ENCODE results near the gene SLC7A9. TPM values are rescaled to one million over a fixed set of nuclear protein-coding genes. Genes with fewer than 3 reads are reported as not detected.

Gene SLC7A9
- total and polyA plus RNA-seq, 4 donors, result 6.8 to 16.3 (median 9.8) TPM

DNA sequence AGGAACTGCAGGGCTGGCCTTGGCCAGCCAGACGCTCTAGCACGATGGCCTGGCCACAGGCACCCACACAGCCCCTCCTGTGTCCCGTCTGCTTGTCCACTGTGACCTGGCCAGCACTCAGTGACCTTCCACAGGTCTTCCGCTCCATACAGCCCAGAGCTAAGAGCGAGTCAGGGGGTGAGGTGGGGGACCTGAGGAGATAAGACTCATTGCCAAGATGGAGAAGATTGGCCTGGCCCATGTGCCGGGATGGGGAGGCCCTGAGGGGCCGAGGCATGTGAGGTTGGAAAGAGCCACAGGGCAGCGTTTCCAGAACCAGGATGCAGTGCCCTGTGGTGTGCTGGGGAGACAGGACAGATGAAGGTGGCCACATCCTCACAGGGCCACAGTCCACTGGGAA is 10.2 kb upstream of the SLC7A9 start:
- no peaks in the 10 kb centered on the region for H3K27me3 ChIP-seq (ENCODE audit: control insufficient read depth in 4 of 4, insufficient read depth in 4 of 4, low read length in 3 of 4)
- peaks cover 0 to 3% (median 0%) of the 10 kb centered on the region in 4 donors for H3K4me1 ChIP-seq (ENCODE audit: control insufficient read depth in 4 of 4, insufficient read depth in 4 of 4, low read length in 3 of 4)
- no peaks in the 10 kb centered on the region for H3K9me3 ChIP-seq (ENCODE audit: control insufficient read depth in 4 of 4, low read length in 3 of 4)
- no peak for DNase-seq (ENCODE audit: low spot score)
- H3K27ac ChIP-seq (ENCODE audit: low read depth in 1 of 2, low read length in 2 of 2), result no peak overlapping the region
- no peak overlapping the region for H3K4me3 ChIP-seq (ENCODE audit: low read depth in 1 of 3, low read length in 3 of 3)
- H3K9ac ChIP-seq (ENCODE audit: low read depth in 1 of 2, low read length in 2 of 2), result no peak overlapping the region
- TF ChIP-seq, protein P1, sequence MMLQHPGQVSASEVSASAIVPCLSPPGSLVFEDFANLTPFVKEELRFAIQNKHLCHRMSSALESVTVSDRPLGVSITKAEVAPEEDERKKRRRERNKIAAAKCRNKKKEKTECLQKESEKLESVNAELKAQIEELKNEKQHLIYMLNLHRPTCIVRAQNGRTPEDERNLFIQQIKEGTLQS (IDR thresholded peaks at IDR 0.05), result no peak
- TF ChIP-seq, protein P2, sequence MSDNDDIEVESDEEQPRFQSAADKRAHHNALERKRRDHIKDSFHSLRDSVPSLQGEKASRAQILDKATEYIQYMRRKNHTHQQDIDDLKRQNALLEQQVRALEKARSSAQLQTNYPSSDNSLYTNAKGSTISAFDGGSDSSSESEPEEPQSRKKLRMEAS (IDR thresholded peaks at IDR 0.05), result no peak
- TF ChIP-seq YY1 (IDR thresholded peaks at IDR 0.05) (no peak), TAF1 (conservative IDR thresholded peaks at IDR 0.05) (no peak), EGR1 (IDR thresholded peaks at IDR 0.05; ENCODE audit: low read depth in 2 of 2) (no peak), RAD21 (IDR thresholded peaks at IDR 0.05) (no peak), HNF4G (IDR thresholded peaks at IDR 0.05) (no peak), NR2F2 (IDR thresholded peaks at IDR 0.05) (no peak), FOXA1 (IDR thresholded peaks at IDR 0.05) (no peak), FOXA2 (IDR thresholded peaks at IDR 0.05) (no peak), JUND (IDR thresholded peaks at IDR 0.05) (no peak), RXRA (IDR thresholded peaks at IDR 0.05) (no peak), GABPA (IDR thresholded peaks at IDR 0.05 in 1 of 2, conservative IDR thresholded peaks at IDR 0.05 in 1 of 2) (no peak), SP1 (IDR thresholded peaks at IDR 0.05) (no peak), HNF4A (conservative IDR thresholded peaks at IDR 0.05) (no peak)
- TF ChIP-seq, protein P3, sequence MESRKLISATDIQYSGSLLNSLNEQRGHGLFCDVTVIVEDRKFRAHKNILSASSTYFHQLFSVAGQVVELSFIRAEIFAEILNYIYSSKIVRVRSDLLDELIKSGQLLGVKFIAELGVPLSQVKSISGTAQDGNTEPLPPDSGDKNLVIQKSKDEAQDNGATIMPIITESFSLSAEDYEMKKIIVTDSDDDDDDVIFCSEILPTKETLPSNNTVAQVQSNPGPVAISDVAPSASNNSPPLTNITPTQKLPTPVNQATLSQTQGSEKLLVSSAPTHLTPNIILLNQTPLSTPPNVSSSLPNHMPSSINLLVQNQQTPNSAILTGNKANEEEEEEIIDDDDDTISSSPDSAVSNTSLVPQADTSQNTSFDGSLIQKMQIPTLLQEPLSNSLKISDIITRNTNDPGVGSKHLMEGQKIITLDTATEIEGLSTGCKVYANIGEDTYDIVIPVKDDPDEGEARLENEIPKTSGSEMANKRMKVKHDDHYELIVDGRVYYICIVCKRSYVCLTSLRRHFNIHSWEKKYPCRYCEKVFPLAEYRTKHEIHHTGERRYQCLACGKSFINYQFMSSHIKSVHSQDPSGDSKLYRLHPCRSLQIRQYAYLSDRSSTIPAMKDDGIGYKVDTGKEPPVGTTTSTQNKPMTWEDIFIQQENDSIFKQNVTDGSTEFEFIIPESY (IDR thresholded peaks at IDR 0.05), result no peak
- TF ChIP-seq, protein P4, sequence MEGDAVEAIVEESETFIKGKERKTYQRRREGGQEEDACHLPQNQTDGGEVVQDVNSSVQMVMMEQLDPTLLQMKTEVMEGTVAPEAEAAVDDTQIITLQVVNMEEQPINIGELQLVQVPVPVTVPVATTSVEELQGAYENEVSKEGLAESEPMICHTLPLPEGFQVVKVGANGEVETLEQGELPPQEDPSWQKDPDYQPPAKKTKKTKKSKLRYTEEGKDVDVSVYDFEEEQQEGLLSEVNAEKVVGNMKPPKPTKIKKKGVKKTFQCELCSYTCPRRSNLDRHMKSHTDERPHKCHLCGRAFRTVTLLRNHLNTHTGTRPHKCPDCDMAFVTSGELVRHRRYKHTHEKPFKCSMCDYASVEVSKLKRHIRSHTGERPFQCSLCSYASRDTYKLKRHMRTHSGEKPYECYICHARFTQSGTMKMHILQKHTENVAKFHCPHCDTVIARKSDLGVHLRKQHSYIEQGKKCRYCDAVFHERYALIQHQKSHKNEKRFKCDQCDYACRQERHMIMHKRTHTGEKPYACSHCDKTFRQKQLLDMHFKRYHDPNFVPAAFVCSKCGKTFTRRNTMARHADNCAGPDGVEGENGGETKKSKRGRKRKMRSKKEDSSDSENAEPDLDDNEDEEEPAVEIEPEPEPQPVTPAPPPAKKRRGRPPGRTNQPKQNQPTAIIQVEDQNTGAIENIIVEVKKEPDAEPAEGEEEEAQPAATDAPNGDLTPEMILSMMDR (IDR thresholded peaks at IDR 0.05; ENCODE audit: low read depth, low read length, missing input control), result no peak
- TF ChIP-seq, protein P5, sequence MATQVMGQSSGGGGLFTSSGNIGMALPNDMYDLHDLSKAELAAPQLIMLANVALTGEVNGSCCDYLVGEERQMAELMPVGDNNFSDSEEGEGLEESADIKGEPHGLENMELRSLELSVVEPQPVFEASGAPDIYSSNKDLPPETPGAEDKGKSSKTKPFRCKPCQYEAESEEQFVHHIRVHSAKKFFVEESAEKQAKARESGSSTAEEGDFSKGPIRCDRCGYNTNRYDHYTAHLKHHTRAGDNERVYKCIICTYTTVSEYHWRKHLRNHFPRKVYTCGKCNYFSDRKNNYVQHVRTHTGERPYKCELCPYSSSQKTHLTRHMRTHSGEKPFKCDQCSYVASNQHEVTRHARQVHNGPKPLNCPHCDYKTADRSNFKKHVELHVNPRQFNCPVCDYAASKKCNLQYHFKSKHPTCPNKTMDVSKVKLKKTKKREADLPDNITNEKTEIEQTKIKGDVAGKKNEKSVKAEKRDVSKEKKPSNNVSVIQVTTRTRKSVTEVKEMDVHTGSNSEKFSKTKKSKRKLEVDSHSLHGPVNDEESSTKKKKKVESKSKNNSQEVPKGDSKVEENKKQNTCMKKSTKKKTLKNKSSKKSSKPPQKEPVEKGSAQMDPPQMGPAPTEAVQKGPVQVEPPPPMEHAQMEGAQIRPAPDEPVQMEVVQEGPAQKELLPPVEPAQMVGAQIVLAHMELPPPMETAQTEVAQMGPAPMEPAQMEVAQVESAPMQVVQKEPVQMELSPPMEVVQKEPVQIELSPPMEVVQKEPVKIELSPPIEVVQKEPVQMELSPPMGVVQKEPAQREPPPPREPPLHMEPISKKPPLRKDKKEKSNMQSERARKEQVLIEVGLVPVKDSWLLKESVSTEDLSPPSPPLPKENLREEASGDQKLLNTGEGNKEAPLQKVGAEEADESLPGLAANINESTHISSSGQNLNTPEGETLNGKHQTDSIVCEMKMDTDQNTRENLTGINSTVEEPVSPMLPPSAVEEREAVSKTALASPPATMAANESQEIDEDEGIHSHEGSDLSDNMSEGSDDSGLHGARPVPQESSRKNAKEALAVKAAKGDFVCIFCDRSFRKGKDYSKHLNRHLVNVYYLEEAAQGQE (IDR thresholded peaks at IDR 0.05), result no peak
- H3K36me3 ChIP-seq (ENCODE audit: control insufficient read depth in 4 of 4, insufficient read depth in 3 of 4, low read depth in 1 of 4, low read length in 3 of 4), result no peaks in the 10 kb centered on the region
- 95% methylated on average over 8 of the region's 8 CpGs for WGBS

Measured in liver (tissue), 9 donors.